Stomach (tissue), 9 donors: ENCODE data around the gene MEIOSIN. TPM values are rescaled to one million over a fixed set of nuclear protein-coding genes. Genes with fewer than 3 reads are reported as not detected.
A peak's percentile ranks its signal among the peaks of the same experiment; 100 is the strongest.

Experiments
- DNase-seq, 2 donors: peaks; one replicate each; pipeline versions ENCODE4 v3.0.0 to v3.0.0-alpha.2; 2013 to 2019
- H3K27ac ChIP-seq, 5 donors: fragments of 200-600 bp in 4 of 5; sonication (generic) in 4 of 5; one replicate each; pipeline ENCODE4 v1.5.1; 2013 to 2019; ENCODE audit warnings: mild to moderate bottlenecking in 1 of 5, moderate library complexity in 1 of 5
- H3K27me3 ChIP-seq, 3 donors: fragments of 200-600 bp; sonication (generic); one replicate each; pipeline ENCODE4 v1.5.1; 2017 to 2019; ENCODE audit warnings: mixed run types in 1 of 3
- H3K36me3 ChIP-seq, 4 donors: fragments of 200-600 bp; sonication (generic); 1 replicate in 3 of 4; 2 replicates in 1 of 4; pipeline ENCODE4 v1.5.1; 2016 to 2019
- H3K4me1 ChIP-seq, 4 donors: fragments of 200-600 bp; sonication (generic); one replicate each; pipeline ENCODE4 v1.5.1; 2016 to 2019
- H3K4me3 ChIP-seq, 4 donors: fragments of 200-600 bp; sonication (generic) in 3 of 4; one replicate each; pipeline ENCODE4 v1.5.1; 2016 to 2019; ENCODE audit warnings: mild to moderate bottlenecking in 1 of 4
- H3K9me3 ChIP-seq, 4 donors: fragments of 200-600 bp; sonication (generic); one replicate each; pipeline ENCODE4 v1.5.1; 2016 to 2019
- CTCF ChIP-seq, 7 experiments: fragments of 450-650 bp in 4 of 7; fragments of 200-600 bp in 3 of 7; sonication (generic) in 3 of 7; IDR thresholded peaks; one replicate each; pipeline ENCODE4 v1.5.1; 2016 to 2019; ENCODE audit warnings: antibody characterized with exemption in 7 of 7, control low read depth in 2 of 7, mild to moderate bottlenecking in 1 of 7
- EP300 ChIP-seq: sonication (generic); formaldehyde crosslinking; IDR thresholded peaks from one replicate; pipeline ENCODE4 v1.6.1; 2017; ENCODE audit warnings: antibody characterized with exemption
- POLR2A ChIP-seq, 4 donors: fragments of 450-650 bp; IDR thresholded peaks; one replicate each; pipeline ENCODE4 v1.6.1; 2016; ENCODE audit warnings: antibody characterized with exemption in 4 of 4, control low read depth in 2 of 4, mild to moderate bottlenecking in 1 of 4, moderate library complexity in 1 of 4
- POLR2AphosphoS5 ChIP-seq, 3 donors: sonication (generic); formaldehyde crosslinking; IDR thresholded peaks; one replicate each; pipeline ENCODE4 v1.6.1; 2016; ENCODE audit warnings: antibody characterized with exemption in 3 of 3
- WGBS, 5 donors: extraction: QIAGEN DNeasy Blood & Tissue Kit in 3 of 5; methylation state at CpG; one replicate each; pipeline versions ENCODE4 v1.1.5 to v1.1.7; 2013 to 2018; 5-methylcytosine and 5-hydroxymethylcytosine counted together
- intact Hi-C: fragments of 100-400 bp; cut with DNase I; formaldehyde crosslinking; loops from one replicate; pipeline ENCODE4 v1.15.1; 2023; ENCODE audit warnings: low total_unique reads
- polyA plus RNA-seq, 3 donors: library from polyadenylated mRNA; stranded (reverse); fragments of 200-250 nt; gene quantifications; one replicate each; pipeline ENCODE4 v1.2.3, GENCODE V29; 2013
- total RNA-seq, 5 donors: library from RNA; depleted of rRNA; stranded (reverse); fragments of >200 nt; gene quantifications; one replicate each; pipeline versions ENCODE4 v1.1.0 to v1.2.3, GENCODE V29; 2014 to 2016
- donor health status: healthy with polysubstance abuse.
- donor health status: Bipolar disorder and iron deficiency.
- donor health status: healthy.

The MEIOSIN gene
- total and polyA plus RNA-seq, 8 donors, result not detected

- no peaks in the 10 kb centered on the region for H3K9me3 ChIP-seq
- intact Hi-C loops, result no loop called here
- H3K27ac ChIP-seq, result peak within 1 kb of the TSS; percentile 93 to 96 (median 95)
- peak within 1 kb of the TSS; percentile 62 to 88 (median 87) for H3K4me3 ChIP-seq
- H3K27me3 ChIP-seq, result no peaks in the 10 kb centered on the region
- peaks cover 7 to 29% (median 24%) of the 10 kb centered on the region in 4 donors for H3K4me1 ChIP-seq
- DNase-seq, result peak; percentile 98 to 99
- peaks cover 16 to 41% (median 37%) of the 10 kb centered on the region in 4 donors for H3K36me3 ChIP-seq
- TF ChIP-seq POLR2AphosphoS5 (IDR thresholded peaks at IDR 0.05), result peak; percentile 68 to 93 (median 71)
- TF ChIP-seq CTCF (IDR thresholded peaks at IDR 0.05), result no peak
- TF ChIP-seq POLR2A (IDR thresholded peaks at IDR 0.05), result peak in 1 of 4 donors; percentile 31
- no peak for TF ChIP-seq EP300
- 0 to 1% (median 0%) methylated on average over 33 to 70 of the region's 70 CpGs for WGBS, 5 donors
Observed at GRCh38 chr19:45692187-45693105, 40.8 kb upstream of the MEIOSIN start, which contains the start of gene QPCTL. TSS of gene QPCTL (plus strand) at chr19:45692666. CDS start at chr19:45692704, 38 bp downstream.

GRCh38 chr19:45693106-45693788 is 40.0 kb upstream of the MEIOSIN start:
- DNase-seq, result peak; percentile 86 to 89
- WGBS, 5 donors, result 1 to 3% (median 1%) methylated on average over 17 to 22 of the region's 22 CpGs
- intact Hi-C loops, result no loop called here

GRCh38 chr19:45701676-45702075 is 31.6 kb upstream of the MEIOSIN start:
- WGBS, 5 donors, result 77 to 86% (median 80%) methylated on average over 7 of the region's 7 CpGs
- intact Hi-C loops, result no loop called here
- Histone ChIP-seq H3K27me3 (no peaks in the 10 kb centered on the region), H3K4me3 (no peak overlapping the region), H3K4me1 (no peaks in the 10 kb centered on the region), H3K27ac (no peak overlapping the region), H3K9me3 (no peaks in the 10 kb centered on the region), H3K36me3 (peaks cover 12 to 50% (median 42%) of the 10 kb centered on the region in 4 donors)
- no peak for TF ChIP-seq POLR2A (IDR thresholded peaks at IDR 0.05)
- TF ChIP-seq CTCF (IDR thresholded peaks at IDR 0.05), result no peak
- no peak for TF ChIP-seq POLR2AphosphoS5 (IDR thresholded peaks at IDR 0.05)
- TF ChIP-seq EP300, result no peak
- DNase-seq, result no peak

More at GRCh38 chr19:45693106-45693788, 40.0 kb upstream of the MEIOSIN start:
- Histone ChIP-seq H3K36me3 (peaks cover 9 to 38% (median 32%) of the 10 kb centered on the region in 4 donors), H3K27me3 (no peaks in the 10 kb centered on the region), H3K4me3 (peak overlapping the region; percentile 62 to 88 (median 87)), H3K9me3 (no peaks in the 10 kb centered on the region), H3K27ac (peak overlapping the region; percentile 93 to 96 (median 95)), H3K4me1 (peaks cover 7 to 29% (median 24%) of the 10 kb centered on the region in 4 donors)
- TF ChIP-seq EP300 (no peak), POLR2A (IDR thresholded peaks at IDR 0.05) (no peak), POLR2AphosphoS5 (IDR thresholded peaks at IDR 0.05) (peak in 1 of 3 donors; percentile 8), CTCF (IDR thresholded peaks at IDR 0.05) (peak in 5 of 7 experiments; percentile 51 to 90 (median 86))

- H3K4me3 ChIP-seq, result no peak overlapping the region
- TF ChIP-seq EP300, result no peak
- H3K4me1 ChIP-seq, result peaks cover 0 to 8% (median 0%) of the 10 kb centered on the region in 4 donors
- no peaks in the 10 kb centered on the region for H3K27me3 ChIP-seq
- no peak overlapping the region for H3K27ac ChIP-seq
- 91 to 96% (median 94%) methylated on average over 9 of the region's 9 CpGs for WGBS, 5 donors
- peaks cover 7 to 33% (median 30%) of the 10 kb centered on the region in 4 donors for H3K36me3 ChIP-seq
- no peak for DNase-seq
- H3K9me3 ChIP-seq, result no peaks in the 10 kb centered on the region
- intact Hi-C loops, result no loop called here
Observed at GRCh38 chr19:45705115-45705514, 28.1 kb upstream of the MEIOSIN start.
